ENCODE data around the gene RBM23. TPM values are rescaled to one million over a fixed set of nuclear protein-coding genes. Genes with fewer than 3 reads are reported as not detected.

The RBM23 gene
- polyA plus RNA-seq, 3 donors: 76.7 to 89.7 (median 85.7) TPM

GRCh38 chr14:22905627-22906026, 13.3 kb downstream of the RBM23 start:
- Histone ChIP-seq H3K4me1 (ENCODE audit: control insufficient read depth in 1 of 2, insufficient read depth in 2 of 2, low read length in 2 of 2) (peaks cover 19 to 21% of the 10 kb centered on the region in 2 donors), H4K20me1 (ENCODE audit: insufficient read depth, low read length) (peaks cover 12% of the 10 kb centered on the region), H3K9ac (ENCODE audit: insufficient read depth, low read length, poor library complexity, severe bottlenecking) (no peak overlapping the region), H3K9me3 (replicated peaks in 1 of 2; ENCODE audit: control insufficient read depth in 1 of 2, insufficient read depth in 1 of 2, low read length in 2 of 2) (no peaks in the 10 kb centered on the region), H3K36me3 (replicated peaks in 1 of 2; ENCODE audit: control insufficient read depth in 1 of 2, insufficient read depth in 2 of 2, low read length in 2 of 2) (peaks cover 84 to 91% of the 10 kb centered on the region in 2 donors), H3K4me2 (replicated peaks; ENCODE audit: extremely low read depth, low read length, poor library complexity, severe bottlenecking) (no peak overlapping the region), H3K27ac (ENCODE audit: low read depth in 1 of 2, low read length in 2 of 2) (no peak overlapping the region), H3K4me3 (replicated peaks in 1 of 3; ENCODE audit: low read depth in 2 of 3, low read length in 3 of 3) (no peak overlapping the region), H2AFZ (ENCODE audit: insufficient read depth, low read depth, low read length, poor library complexity, severe bottlenecking) (no peak overlapping the region), H3K79me2 (ENCODE audit: insufficient read depth, low read length) (peaks cover 43% of the 10 kb centered on the region), H3K27me3 (ENCODE audit: control insufficient read depth in 2 of 2, insufficient read depth in 2 of 2, low read length in 2 of 2) (no peaks in the 10 kb centered on the region)
- peaks cover 18% of the 10 kb centered on the region for H3K4me1 Mint-ChIP-seq
- H3K9me3 Mint-ChIP-seq: no peaks in the 10 kb centered on the region
- no peak for DNase-seq
- TF ChIP-seq CTCF (IDR thresholded peaks at IDR 0.05): no peak
- no peak overlapping the region for H3K4me3 Mint-ChIP-seq
- intact Hi-C loops (cut with micrococcal nuclease): no loop called here
- 94% methylated on average over 3 of the region's 4 CpGs for WGBS (ENCODE audit: insufficient coverage)
- H3K27me3 Mint-ChIP-seq (ENCODE audit: low read depth in 3 of 3): no peaks in the 10 kb centered on the region
- H3K36me3 Mint-ChIP-seq: peaks cover 67 to 89% of the 10 kb centered on the region in 2 donors
- H3K27ac Mint-ChIP-seq: peak overlapping the region in 2 of 7 donors; percentile 42 to 69

- Histone ChIP-seq H3K27me3 (ENCODE audit: control insufficient read depth in 2 of 2, insufficient read depth in 2 of 2, low read length in 2 of 2) (no peaks in the 10 kb centered on the region), H3K79me2 (ENCODE audit: insufficient read depth, low read length) (peaks cover 26% of the 10 kb centered on the region), H3K4me3 (replicated peaks in 1 of 3; ENCODE audit: low read depth in 2 of 3, low read length in 3 of 3) (no peak overlapping the region), H2AFZ (ENCODE audit: insufficient read depth, low read depth, low read length, poor library complexity, severe bottlenecking) (no peak overlapping the region), H3K4me1 (ENCODE audit: control insufficient read depth in 1 of 2, insufficient read depth in 2 of 2, low read length in 2 of 2) (peaks cover 9% of the 10 kb centered on the region in 2 donors), H3K4me2 (replicated peaks; ENCODE audit: extremely low read depth, low read length, poor library complexity, severe bottlenecking) (no peak overlapping the region), H3K27ac (ENCODE audit: low read depth in 1 of 2, low read length in 2 of 2) (peak overlapping the region in 1 of 2 donors; percentile 7), H3K9me3 (replicated peaks in 1 of 2; ENCODE audit: control insufficient read depth in 1 of 2, insufficient read depth in 1 of 2, low read length in 2 of 2) (no peaks in the 10 kb centered on the region), H3K36me3 (replicated peaks in 1 of 2; ENCODE audit: control insufficient read depth in 1 of 2, insufficient read depth in 2 of 2, low read length in 2 of 2) (peaks cover 85 to 96% of the 10 kb centered on the region in 2 donors), H3K9ac (ENCODE audit: insufficient read depth, low read length, poor library complexity, severe bottlenecking) (no peak overlapping the region), H4K20me1 (ENCODE audit: insufficient read depth, low read length) (peaks cover 12% of the 10 kb centered on the region)
- H3K9me3 Mint-ChIP-seq: no peaks in the 10 kb centered on the region
- 100% methylated on average over 2 of the region's 2 CpGs for WGBS (ENCODE audit: insufficient coverage)
- H3K27ac Mint-ChIP-seq: peak overlapping the region in 2 of 7 donors; percentile 2 to 66
- no peak for TF ChIP-seq CTCF (IDR thresholded peaks at IDR 0.05)
- intact Hi-C loops (cut with micrococcal nuclease): no loop called here
- H3K4me3 Mint-ChIP-seq: no peak overlapping the region
- peaks cover 9% of the 10 kb centered on the region for H3K4me1 Mint-ChIP-seq
- peaks cover 69 to 89% of the 10 kb centered on the region in 2 donors for H3K36me3 Mint-ChIP-seq
- no peak for DNase-seq
- no peaks in the 10 kb centered on the region for H3K27me3 Mint-ChIP-seq (ENCODE audit: low read depth in 3 of 3)
Measured at GRCh38 chr14:22903742-22904087, 15.2 kb downstream of the RBM23 start.

Data from CD14-positive monocyte (primary cell).